Hepatocyte (in vitro differentiated cells): Measurements from ENCODE around the gene PTPRD. TPM values are rescaled to one million over a fixed set of nuclear protein-coding genes. Genes with fewer than 3 reads are reported as not detected.

Source experiments
- DNase-seq: peaks from one replicate; pipeline ENCODE4 v3.0.0-alpha.2; 2016; ENCODE audit warnings: low spot score
- H2AFZ ChIP-seq: fragments of 200-600 bp; sonication (generic); 2 replicates; pipeline ENCODE4 v1.6.0; 2016; ENCODE audit warnings: antibody characterized with exemption, mild to moderate bottlenecking
- H3K27ac ChIP-seq: fragments of 200-600 bp; sonication (generic); 2 replicates; pipeline ENCODE4 v1.5.1; 2016; ENCODE audit warnings: mild to moderate bottlenecking
- H3K27me3 ChIP-seq: fragments of 200-600 bp; sonication (generic); 2 replicates; pipeline ENCODE4 v1.6.1; 2016
- H3K36me3 ChIP-seq: fragments of 200-600 bp; sonication (generic); replicated peaks from 2 replicates; pipeline ENCODE4 v1.5.1; 2016; ENCODE audit warnings: low read depth; ENCODE audit not compliant: insufficient read depth
- H3K4me1 ChIP-seq: fragments of 200-600 bp; sonication (generic); 2 replicates; pipeline ENCODE4 v1.5.1; 2016; ENCODE audit warnings: mild to moderate bottlenecking, moderate library complexity; ENCODE audit not compliant: insufficient read depth
- H3K4me2 ChIP-seq: fragments of 200-600 bp; sonication (generic); 2 replicates; pipeline ENCODE4 v1.6.0; 2016
- H3K4me3 ChIP-seq: fragments of 200-600 bp; sonication (generic); 2 replicates; pipeline ENCODE4 v1.5.1; 2016; ENCODE audit warnings: mild to moderate bottlenecking
- H3K79me2 ChIP-seq: fragments of 200-600 bp; sonication (generic); 2 replicates; pipeline ENCODE4 v1.6.0; 2017; ENCODE audit warnings: mild to moderate bottlenecking
- H3K9me2 ChIP-seq: fragments of 200-600 bp; sonication (generic); replicated peaks from 2 replicates; pipeline ENCODE4 v1.6.0; 2017; ENCODE audit warnings: mild to moderate bottlenecking; ENCODE audit not compliant: insufficient read depth
- H3K9me3 ChIP-seq: fragments of 200-600 bp; sonication (generic); 2 replicates; pipeline ENCODE4 v1.5.1; 2016; ENCODE audit warnings: low read depth, mild to moderate bottlenecking
- H4K20me1 ChIP-seq: fragments of 200-600 bp; sonication (generic); 2 replicates; pipeline ENCODE4 v1.6.0; 2016; ENCODE audit warnings: mild to moderate bottlenecking; ENCODE audit not compliant: insufficient read depth, poor library complexity, severe bottlenecking
- CTCF ChIP-seq: fragments of 200-600 bp; sonication (generic); IDR thresholded peaks from 2 replicates; pipeline ENCODE4 v1.5.1; 2016; ENCODE audit warnings: antibody characterized with exemption, mild to moderate bottlenecking; ENCODE audit not compliant: poor library complexity
- EZH2 ChIP-seq: fragments of 200-600 bp; sonication (generic); IDR thresholded peaks from 2 replicates; pipeline ENCODE4 v1.6.1; 2016; ENCODE audit warnings: antibody characterized with exemption, mild to moderate bottlenecking, borderline replicate concordance
- EZH2phosphoT487 ChIP-seq: fragments of 200-600 bp; sonication (generic); IDR thresholded peaks from one replicate; pipeline ENCODE4 v1.6.1; 2018; ENCODE audit warnings: antibody characterized with exemption, mild to moderate bottlenecking, low read depth, moderate library complexity; ENCODE audit not compliant: unreplicated experiment, severe bottlenecking
- WGBS: methylation state at CpG from one replicate; pipeline ENCODE4 v1.1.6; 2016; ENCODE audit warnings: low lambda C conversion rate; ENCODE audit errors: missing lambda C conversion rate; 5-methylcytosine and 5-hydroxymethylcytosine counted together
- polyA plus RNA-seq: library from polyadenylated mRNA; unstranded; fragments of >200 nt; fragmentation: Nextera tagmentation; extraction: Ambion mirVana; gene quantifications from 2 replicates; pipeline ENCODE4 v1.2.1, GENCODE V29; 2016
- total RNA-seq: library from RNA; depleted of rRNA; stranded (reverse); fragments of >200 nt; gene quantifications from 2 replicates; pipeline ENCODE4 v1.2.3, GENCODE V29; 2014

Gene PTPRD
- total and polyA plus RNA-seq, 2 experiments from 2014 or later, result 6.5 to 77.6 TPM

GRCh38 chr9:8733131-8733954 lies 1879.5 kb downstream of the PTPRD start:
- Histone ChIP-seq H3K27me3 (no peaks in the 10 kb centered on the region), H3K9me3 (no peaks in the 10 kb centered on the region), H4K20me1 (no peaks in the 10 kb centered on the region), H2AFZ (no peak overlapping the region), H3K9me2 (no peaks in the 10 kb centered on the region), H3K79me2 (no peaks in the 10 kb centered on the region), H3K27ac (no peak overlapping the region), H3K4me1 (no peaks in the 10 kb centered on the region), H3K4me3 (no peak overlapping the region), H3K4me2 (peak overlapping the region; percentile 52), H3K36me3 (no peaks in the 10 kb centered on the region)
- TF ChIP-seq CTCF (no peak), EZH2 (no peak), EZH2phosphoT487 (no peak)
- DNase-seq, result peak; percentile 18
- WGBS, result 65% methylated on average over 17 of the region's 17 CpGs

GRCh38 chr9:8732367-8733075 lies 1880.3 kb downstream of the PTPRD start:
- no peak overlapping the region for H2AFZ ChIP-seq
- 89% methylated on average over 3 of the region's 3 CpGs for WGBS
- no peaks in the 10 kb centered on the region for H3K9me3 ChIP-seq
- no peaks in the 10 kb centered on the region for H3K79me2 ChIP-seq
- no peak overlapping the region for H3K27ac ChIP-seq
- TF ChIP-seq CTCF, result no peak
- H3K4me2 ChIP-seq, result no peak overlapping the region
- no peaks in the 10 kb centered on the region for H4K20me1 ChIP-seq
- H3K4me1 ChIP-seq, result no peaks in the 10 kb centered on the region
- no peak for DNase-seq
- H3K36me3 ChIP-seq, result no peaks in the 10 kb centered on the region
- no peaks in the 10 kb centered on the region for H3K27me3 ChIP-seq
- H3K4me3 ChIP-seq, result no peak overlapping the region
- H3K9me2 ChIP-seq, result no peaks in the 10 kb centered on the region

GRCh38 chr9:8730618-8731017 lies 1882.2 kb downstream of the PTPRD start:
- no peak for DNase-seq
- H2AFZ ChIP-seq, result no peak overlapping the region
- no peak overlapping the region for H3K4me3 ChIP-seq
- H3K36me3 ChIP-seq, result no peaks in the 10 kb centered on the region
- no peaks in the 10 kb centered on the region for H3K9me3 ChIP-seq
- TF ChIP-seq EZH2 (no peak), CTCF (no peak), EZH2phosphoT487 (no peak)
- no peaks in the 10 kb centered on the region for H3K79me2 ChIP-seq
- no peaks in the 10 kb centered on the region for H3K9me2 ChIP-seq
- no peak overlapping the region for H3K27ac ChIP-seq
- WGBS, result 85% methylated on average over 7 of the region's 7 CpGs
- no peaks in the 10 kb centered on the region for H3K27me3 ChIP-seq
- H3K4me1 ChIP-seq, result no peaks in the 10 kb centered on the region
- H4K20me1 ChIP-seq, result no peaks in the 10 kb centered on the region
- H3K4me2 ChIP-seq, result no peak overlapping the region
